Right kidney (tissue), 1 donor: ENCODE data around the gene SNX33.
A peak's percentile ranks its signal among the peaks of the same experiment; 100 is the strongest.

ENCODE experiments used
- DNase-seq: peaks from one replicate; pipeline ENCODE4 v3.0.0-alpha.2; 2016

Gene SNX33

DNA sequence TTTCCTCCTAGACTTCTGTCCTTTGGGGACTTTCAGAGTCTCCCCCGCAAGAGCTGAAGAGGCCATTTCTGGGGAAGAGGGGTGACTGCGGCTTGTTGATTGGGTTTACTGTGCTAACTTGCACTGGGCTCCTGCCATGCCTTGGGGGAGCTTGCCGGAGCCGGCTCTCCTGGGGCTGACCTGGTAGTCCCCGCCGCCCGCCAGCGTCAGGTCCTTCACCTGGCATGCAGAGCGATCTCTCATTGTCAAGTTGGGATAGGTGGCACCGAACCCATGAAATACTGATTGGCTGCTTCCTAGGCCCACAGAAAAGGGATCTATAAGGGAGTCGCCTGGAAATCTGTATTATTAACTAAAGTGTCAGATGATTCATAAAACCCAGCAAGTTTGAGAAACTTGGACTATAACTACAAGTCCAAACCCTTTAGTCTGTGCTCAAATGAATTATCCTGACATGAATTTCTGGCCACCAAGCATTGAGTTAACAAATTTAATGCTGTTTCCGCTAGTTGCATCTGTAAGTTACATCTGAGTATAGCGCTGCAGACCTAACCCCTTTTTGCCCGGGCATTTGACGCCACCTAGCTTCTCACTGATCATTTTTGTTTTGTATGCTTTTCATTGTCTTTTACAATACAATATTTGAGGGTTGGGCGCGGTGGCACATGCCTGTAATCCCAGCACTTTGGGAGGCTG lies 7.1 kb upstream of the SNX33 start:
- DNase-seq: peak; percentile 86

DNA sequence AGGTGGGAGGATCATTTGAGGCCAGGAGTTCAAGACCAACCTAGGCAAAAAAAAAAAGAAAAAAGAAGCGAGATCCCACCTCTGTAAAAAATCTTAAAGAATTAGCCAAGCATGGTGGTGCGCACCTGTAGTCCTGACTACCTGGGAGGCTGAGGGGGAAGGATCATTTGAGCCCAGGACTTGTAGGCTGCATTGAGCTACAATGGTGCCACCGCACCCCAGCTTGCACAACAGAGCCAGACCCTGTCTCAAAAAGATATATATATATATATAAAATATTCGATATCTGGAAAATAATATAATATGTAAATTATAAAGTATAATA lies 6.6 kb upstream of the SNX33 start:
- no peak for DNase-seq

DNA sequence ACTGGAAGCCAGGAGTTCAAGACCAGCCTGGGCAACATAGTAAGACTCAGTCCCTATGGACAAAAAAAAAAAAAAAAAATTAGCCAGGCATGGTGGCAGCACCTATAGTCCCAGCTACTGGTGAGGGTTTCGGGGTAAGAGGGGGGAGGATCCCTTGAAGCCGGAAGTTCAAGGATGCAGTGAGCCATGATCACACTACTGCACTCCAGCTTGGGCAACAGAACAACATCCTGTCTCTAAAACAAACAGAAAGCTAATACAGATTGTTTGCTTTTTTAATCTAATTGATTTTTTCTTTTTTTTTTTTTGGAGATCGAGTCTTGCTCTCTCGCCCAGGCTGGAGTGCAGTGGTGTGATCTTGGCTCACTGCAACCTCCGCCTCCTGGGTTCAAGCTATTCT lies 6.1 kb upstream of the SNX33 start:
- DNase-seq: no peak

DNA sequence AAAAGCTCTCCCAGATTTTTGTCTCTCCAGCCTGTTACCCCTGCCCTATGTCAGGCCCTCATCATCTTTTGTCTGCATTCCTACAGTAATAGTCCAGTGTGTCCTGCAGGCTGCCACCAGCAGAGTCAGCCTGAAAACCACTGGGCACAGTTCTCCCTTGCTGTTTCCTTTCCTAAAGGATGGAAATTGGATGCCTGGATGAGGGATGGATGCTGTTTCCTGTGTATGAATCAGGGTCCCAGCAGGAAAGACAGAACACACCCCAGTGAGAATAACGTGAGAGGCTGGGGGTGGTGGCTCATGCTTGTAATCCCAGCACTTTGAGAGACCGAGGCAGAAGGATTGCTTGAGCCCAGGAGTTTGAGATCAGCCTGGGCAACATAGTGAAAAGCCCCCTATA lies 3.3 kb upstream of the SNX33 start:
- DNase-seq: no peak

DNA sequence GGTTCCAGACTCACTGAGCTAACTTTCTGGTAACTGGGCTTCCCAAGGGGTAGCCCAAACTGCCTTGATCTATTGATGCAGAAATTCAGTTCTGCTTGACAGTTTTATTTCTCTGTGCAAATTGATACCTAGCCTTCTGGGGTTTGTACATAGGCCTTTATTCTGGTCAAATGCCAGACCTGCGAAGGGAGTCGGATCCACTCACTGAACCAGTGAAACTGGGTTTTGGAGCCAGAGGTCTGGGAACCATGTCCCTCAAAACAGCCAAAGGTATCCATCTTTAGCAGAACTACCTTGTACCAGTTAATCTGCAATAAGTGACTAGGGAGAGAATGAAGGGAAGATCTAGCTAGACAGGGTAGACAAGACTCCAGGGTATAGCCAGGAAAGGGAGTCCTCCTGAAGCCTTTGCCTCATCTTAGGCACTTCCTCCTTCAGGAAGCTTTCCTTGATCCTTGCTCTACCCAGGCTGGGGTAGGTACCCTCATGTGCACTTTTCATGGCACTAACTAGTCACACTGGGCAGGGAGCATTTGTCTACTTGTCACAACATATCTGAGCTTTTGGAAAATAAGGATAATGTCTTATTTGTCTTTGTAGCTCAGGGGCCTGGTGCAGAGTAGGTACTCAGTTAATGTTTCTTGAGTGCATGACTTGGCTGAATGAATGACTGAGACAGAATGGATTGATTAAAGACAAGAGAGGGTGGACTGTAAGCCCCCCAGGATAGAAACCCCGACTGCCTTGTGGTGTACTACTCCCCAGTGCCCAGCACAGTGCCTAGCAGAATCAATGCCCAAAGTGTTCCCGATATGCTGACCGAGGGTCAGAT lies 1.4 kb upstream of the SNX33 start:
- no peak for DNase-seq

DNA sequence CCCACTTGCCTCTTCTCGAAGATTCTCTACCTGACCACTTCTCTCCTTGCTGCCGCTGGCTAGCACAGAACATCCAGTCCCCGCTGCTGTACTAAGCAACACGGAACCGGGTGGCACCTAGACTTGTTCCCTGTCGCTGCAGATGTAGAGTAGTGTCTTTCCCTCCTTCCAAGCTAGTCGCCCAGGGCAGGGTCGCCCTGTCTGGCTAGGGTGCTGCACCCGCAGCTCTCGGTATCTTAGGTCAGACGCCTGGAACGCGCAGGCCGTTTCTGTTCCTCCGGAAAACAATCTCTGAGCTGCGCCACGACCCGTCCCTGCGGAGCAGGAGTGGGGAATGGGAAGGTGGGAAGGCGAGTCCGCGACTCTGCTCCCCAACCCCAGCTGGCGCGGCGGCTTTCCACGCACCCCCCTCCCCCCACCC lies 758 bp upstream of the SNX33 start:
- peak; percentile 66 for DNase-seq

DNA sequence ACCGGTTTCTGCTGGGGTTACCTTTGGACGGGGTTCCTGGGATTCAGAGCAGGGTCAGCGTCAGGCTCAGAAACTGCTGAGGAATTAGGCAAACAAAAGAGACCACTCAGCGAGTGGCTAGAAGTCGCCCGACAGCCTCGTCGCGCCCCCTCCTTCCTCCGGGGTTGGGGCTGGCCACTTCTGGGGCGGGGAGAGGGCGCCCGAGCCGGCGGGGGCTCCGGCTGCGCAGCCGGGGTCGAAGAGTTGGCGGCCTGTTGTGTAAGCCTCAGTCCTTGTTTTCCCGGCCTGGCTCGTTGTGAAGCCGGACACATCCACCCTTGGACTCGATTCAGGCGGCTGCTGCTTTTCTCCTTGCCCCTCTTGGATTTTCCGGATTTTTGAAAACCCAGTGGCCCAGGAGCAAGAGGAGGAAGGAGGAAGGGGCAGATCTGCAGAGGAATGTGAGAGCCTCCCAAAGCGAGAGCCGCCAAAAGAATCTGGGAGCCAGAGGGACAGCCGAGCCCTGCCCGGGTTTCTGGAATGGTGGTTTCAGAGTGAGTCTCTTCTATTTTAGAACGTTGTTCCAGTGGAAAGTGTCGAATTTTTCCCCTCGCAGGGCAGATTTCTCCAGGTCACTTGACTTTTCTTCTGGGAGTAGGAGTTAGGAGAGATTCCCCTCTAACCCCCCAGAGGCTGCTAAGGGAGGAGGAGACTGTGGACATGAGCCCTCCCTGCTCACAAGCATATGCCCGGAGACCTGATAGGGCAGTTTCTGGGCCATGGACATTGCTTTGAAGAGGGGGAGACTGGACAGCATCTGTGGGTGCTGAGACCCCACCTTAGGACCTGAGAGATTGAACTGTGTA lies 666 bp downstream of the SNX33 start:
- DNase-seq: no peak

DNA sequence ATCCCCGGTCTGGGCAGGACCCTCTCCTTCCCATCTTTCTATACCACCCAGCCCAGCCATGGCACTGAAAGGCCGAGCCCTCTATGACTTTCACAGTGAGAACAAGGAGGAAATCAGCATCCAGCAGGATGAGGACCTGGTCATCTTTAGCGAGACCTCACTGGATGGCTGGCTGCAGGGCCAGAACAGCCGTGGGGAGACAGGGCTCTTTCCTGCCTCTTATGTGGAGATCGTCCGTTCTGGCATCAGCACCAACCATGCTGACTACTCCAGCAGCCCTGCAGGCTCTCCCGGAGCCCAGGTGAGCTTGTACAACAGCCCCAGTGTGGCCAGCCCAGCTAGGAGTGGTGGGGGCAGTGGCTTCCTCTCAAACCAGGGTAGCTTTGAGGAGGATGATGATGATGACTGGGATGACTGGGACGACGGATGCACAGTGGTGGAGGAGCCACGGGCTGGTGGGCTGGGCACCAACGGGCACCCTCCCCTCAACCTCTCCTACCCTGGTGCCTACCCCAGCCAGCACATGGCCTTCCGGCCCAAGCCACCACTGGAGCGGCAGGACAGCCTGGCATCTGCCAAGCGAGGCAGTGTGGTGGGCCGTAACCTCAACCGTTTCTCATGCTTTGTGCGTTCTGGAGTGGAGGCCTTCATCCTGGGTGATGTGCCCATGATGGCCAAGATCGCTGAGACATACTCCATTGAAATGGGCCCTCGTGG lies 1.5 kb downstream of the SNX33 start:
- no peak for DNase-seq

DNA sequence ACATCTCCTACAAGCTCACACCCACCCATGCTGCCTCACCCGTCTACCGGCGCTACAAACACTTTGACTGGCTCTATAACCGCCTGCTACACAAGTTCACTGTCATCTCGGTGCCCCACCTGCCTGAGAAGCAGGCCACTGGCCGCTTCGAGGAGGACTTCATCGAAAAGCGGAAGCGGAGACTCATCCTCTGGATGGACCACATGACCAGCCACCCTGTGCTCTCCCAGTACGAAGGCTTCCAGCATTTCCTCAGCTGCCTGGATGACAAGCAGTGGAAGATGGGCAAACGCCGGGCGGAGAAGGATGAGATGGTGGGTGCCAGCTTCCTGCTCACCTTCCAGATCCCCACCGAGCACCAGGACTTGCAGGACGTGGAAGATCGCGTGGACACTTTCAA lies 2.1 kb downstream of the SNX33 start:
- no peak for DNase-seq

DNA sequence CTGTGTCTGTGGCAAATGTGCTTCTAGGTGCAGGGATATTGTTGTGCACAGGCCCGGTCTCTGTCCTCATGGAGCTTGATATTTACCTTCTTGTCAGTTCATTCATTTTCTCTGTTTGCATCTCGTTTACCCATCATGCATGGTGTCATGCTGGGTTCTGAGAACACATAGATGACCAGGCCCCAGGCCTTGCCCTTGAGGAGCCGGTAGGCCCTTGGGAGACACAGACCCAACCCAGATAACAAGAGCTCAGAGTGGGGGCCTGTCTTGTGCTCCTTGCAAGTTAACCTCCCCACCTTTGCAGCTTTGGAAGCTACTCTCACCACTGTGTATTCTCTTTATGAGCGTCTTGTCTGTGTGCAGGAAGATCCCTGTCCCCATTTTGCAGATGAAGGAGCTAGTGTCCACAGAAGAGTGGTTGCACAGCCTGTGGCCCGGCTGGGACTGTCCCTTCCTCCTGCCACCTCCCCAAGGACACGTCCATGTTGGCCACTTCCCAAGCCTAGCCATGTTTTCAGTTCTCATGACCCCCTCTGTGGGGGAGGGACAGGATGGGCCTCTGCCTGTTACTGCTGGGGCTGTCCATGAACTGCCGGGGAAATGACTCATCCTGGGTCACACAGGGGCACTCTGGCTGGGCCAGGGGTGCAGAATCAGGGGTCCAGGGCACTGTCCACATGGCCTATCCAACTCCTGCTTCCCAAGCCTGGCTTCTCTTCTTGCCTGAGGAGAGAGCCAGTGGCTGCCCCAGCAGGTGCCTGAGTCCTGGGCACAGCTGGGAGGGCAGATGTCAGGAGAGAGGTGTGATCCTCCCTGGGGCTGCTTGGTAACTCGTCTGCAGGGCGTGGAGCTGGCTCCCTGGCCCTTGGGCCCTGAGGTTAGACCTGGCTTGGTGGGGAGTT lies 3.4 kb downstream of the SNX33 start:
- no peak for DNase-seq

DNA sequence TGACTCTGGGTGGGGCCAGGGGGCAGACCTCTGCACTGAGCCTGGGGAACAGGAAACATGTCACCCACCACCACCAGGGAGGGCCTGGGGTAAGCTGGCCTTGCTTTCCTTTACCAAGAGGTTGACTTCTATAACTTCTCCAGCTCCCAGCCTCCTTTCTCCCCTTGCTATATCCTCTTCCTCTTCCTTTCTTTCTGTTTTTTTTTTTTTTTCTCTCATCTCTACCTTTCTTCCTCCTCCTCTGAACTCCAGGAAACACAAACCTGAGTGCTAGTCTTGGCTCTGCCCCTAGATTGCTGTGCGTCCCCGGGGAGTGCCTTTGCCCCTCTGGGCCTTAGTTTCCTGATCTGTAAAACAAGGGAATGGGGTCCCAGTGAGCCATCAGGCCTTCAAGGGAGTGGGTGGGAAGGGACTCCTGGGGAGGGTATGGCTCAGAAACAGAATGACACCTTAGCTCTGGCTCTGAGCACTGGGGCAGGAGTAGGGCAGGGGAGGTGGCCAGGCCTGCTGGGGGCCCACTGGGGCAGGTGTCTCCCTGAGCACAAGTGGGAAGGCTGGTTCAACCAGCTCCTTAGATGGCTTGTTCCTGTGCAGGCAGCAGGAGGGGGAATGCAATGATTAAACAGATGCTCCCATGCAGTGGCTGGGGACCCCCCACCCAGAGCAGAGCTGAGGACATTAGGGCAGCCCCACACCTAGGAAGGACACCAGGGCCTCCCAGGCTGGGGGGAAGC lies 4.3 kb downstream of the SNX33 start:
- DNase-seq: no peak

DNA sequence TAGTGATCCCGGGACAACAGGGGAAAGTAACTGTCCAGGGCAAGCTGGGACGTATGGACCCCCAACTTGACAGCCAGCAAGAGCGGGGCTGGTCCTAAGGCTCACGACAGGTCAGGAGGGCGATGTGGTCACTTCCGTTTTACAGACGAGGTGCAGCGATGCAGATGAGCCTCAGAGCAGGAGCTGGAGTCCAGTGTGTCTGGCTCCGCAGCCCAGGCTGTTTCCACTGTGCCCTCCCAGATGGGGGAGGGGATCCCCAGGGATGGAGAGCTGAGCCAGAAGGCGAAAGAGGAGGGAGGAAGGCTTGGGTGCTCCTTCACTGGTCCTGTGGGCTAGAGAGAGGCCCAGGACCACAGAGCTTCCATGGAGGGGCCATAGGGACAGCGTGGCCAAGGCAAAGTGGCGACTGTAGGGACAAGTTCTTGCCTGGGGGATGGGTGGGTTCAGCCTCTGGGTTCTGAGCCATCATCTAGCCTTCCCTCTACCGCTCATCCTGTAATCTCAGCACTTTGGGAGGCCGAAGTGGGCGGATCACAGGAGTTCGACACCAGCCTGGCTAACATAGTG lies 5.7 kb downstream of the SNX33 start:
- DNase-seq: no peak

DNA sequence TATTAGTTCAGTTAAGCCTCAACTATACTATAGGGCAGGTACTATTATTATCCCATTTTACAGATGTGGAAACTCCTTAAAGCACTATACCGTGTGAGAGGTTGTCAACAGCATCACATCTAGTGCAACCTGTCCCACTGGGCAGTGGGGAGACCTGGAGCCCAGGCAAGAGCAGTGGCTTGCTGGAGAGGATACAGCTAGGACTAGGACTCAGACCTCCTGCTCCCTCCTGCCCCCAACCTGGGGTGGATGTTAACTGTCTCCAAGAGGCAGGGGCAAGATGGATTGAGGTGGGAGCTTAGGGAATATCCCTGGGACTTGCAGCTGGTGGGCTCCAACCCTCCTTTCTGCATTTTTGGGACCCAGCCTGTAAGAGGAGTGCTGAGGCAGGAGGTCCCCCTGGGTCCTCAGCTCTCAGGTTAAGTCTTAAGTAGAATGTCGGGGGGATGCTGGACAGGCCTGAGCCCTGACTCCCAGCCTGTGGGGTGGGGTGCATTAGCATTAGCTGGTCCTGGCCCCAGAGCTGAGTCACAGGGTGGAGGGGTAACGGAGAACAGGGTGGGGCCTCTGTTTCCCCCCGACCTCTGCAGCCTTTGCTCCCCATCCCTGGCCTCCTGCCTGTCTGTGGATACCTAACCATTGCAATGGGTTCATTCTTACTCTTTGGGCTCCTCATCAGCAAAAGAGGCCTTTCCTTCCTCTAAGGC lies 6.6 kb downstream of the SNX33 start:
- no peak for DNase-seq

DNA sequence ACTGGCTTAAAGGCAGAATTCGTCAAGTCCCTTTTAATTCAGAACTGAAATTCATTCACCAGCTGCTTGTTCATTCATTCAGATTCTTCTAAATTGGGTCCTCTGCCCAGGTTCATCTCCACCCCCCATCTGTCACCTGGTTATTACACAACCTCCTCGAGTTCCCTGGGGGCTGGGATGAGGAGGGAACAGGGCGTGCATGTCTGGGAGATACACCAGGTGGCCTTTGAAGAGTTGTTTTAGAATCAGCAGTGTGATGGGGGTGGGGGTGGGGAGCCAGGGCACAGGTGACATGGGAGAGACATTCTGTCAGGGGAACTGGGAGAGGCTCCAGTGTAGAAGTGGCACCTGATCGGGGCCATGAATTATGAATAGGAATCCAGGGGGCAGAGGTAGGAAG lies 8.2 kb downstream of the SNX33 start:
- DNase-seq: no peak

DNA sequence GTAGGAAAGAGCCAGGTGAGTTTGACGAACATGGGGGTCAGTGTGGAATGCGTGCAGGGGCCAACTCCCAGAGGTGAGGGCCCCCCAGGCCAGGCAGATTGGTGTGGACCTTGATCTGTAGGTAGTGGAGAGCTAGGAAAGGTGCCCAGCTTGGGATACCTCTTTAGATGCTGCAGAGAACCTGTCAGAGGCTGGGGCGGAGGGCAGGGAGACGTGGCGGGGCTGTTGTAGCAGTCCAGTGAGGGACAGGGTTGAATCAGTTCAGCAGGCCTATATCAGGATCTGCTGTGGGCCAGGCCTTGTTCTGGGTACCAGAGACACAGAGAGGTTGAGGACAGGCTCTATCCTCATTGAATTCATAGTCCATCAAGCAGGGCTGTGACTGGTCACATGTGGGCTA lies 8.6 kb downstream of the SNX33 start:
- no peak for DNase-seq

DNA sequence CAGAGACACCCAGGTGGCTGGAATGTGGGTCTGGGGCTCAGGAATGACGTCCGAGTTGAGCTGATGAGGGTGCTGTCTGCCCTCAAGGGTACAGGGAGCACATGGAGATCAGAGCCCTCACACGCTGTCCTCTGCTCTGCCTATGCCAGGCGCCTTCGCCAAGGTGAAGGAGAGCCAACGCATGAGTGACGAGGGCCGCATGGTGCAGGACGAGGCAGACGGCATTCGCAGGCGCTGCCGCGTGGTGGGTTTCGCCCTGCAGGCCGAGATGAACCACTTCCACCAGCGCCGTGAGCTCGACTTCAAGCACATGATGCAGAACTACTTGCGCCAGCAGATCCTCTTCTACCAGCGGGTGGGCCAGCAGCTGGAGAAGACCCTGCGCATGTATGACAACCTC lies 9.1 kb downstream of the SNX33 start:
- no peak for DNase-seq

DNA sequence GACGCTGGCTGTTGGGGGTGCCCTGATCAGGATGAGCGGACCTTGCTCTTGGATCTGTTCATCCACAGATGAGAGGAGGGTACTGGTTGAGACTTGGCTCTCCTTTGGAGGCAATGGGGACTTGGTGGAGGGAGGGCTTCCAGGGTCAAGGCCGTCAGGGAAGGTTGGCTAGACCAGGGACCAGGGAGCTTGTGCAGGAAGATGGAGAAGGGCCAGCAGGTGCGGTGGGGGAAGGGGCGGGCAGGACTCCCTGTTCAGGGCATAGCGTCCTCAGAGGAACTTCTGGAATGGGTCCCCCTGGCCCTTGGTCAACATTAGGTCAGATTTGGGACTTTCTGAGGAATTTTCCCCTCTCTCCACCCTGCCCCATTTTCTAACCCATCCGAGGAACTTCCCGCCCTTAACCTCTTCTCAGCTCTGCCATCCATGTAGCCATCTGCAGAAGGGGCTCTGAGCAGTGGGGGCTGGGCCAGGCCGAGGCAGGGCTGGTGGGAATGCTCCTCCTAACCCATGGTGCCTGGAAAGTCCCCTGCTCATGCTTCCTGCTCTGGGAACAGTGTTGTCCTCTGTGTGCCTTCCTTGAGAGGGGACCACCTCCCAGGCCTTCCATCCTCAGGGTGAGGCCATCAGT lies 11.5 kb downstream of the SNX33 start:
- DNase-seq: no peak

DNA sequence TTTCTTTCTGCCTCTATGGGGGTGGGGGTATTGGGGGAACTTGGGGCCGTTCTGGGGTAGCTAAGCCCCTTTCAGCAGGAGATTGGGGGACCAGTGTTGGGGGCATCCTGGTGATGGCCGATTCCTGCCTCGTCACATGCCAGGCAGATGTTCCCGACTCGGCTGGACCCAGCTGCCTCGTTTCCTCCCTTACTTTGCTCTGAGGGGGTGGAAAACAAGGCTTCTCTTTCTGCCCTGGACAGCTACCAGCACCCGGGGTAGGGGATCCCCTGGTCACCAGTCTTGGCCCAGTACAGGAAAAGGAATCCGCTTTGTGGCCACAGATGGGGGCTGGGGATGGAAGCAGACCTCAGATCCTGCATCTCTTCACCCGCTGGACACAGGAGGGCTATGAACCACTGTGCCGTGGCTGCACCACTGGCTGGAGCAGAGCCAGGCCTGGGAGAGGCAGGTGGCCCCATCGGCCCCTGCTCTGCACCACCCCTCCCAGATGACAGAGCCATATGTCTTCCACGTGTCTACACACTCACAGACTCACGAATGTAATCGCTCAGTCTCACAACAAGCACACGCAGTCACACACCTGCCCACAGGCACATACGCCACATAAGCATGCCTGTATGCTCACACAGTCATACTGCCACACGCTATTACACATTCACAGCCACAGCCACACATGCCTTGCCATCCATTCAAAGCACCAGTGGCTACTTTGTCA lies 12.4 kb downstream of the SNX33 start:
- DNase-seq: no peak
